Endothelial cell of hepatic sinusoid (primary cell): ENCODE results near the gene SMIM36.
"Not testable (repeated sequence)": the region's sequence is repeated elsewhere in the genome, so short reads cannot be mapped to it uniquely, and the experiment has no call there.

ENCODE experiments used
- in situ Hi-C: cut with HindIII; loops from 2 replicates; pipeline ENCODE4 v1.10.0; 2017; ENCODE audit warnings: low sequenced_read_pairs

Gene SMIM36

GRCh38 chr17:55440391-55440790 lies 70.9 kb downstream of the SMIM36 start:
- in situ Hi-C loops: loop anchor here (5.0 kb wide), 1 partner anchor 73 kb away; no protein-coding TSS in a partner anchor

GRCh38 chr17:55437159-55437605 lies 74.1 kb downstream of the SMIM36 start:
- in situ Hi-C loops: no loop called here

GRCh38 chr17:55436224-55437158 lies 74.8 kb downstream of the SMIM36 start:
- in situ Hi-C loops: no loop called here

GRCh38 chr17:55435408-55435807 lies 75.8 kb downstream of the SMIM36 start:
- in situ Hi-C loops: no loop called here

GRCh38 chr17:55434721-55435120 lies 76.5 kb downstream of the SMIM36 start:
- in situ Hi-C loops: no loop called here

GRCh38 chr17:55433629-55434422 lies 77.4 kb downstream of the SMIM36 start:
- in situ Hi-C loops: no loop called here

- in situ Hi-C loops: no loop called here
These were observed 78.1 kb downstream of the SMIM36 start for GRCh38 chr17:55433029-55433628.

GRCh38 chr17:55432358-55433028 lies 78.8 kb downstream of the SMIM36 start:
- in situ Hi-C loops: no loop called here

GRCh38 chr17:55431914-55432313 lies 79.3 kb downstream of the SMIM36 start:
- in situ Hi-C loops: not testable (repeated sequence)

GRCh38 chr17:55430541-55431288 lies 80.5 kb downstream of the SMIM36 start:
- in situ Hi-C loops: no loop called here

GRCh38 chr17:55427587-55427882 lies 83.7 kb downstream of the SMIM36 start:
- in situ Hi-C loops: no loop called here

GRCh38 chr17:55426851-55427586 lies 84.2 kb downstream of the SMIM36 start:
- in situ Hi-C loops: no loop called here

- in situ Hi-C loops: no loop called here
These were observed 86.2 kb downstream of the SMIM36 start for GRCh38 chr17:55424893-55425540.

- in situ Hi-C loops: no loop called here
These were observed 87.7 kb downstream of the SMIM36 start for GRCh38 chr17:55423535-55423934.

- in situ Hi-C loops: not testable (repeated sequence)
These were observed 88.5 kb downstream of the SMIM36 start for GRCh38 chr17:55422828-55423164.

- in situ Hi-C loops: no loop called here
These were observed 89.9 kb downstream of the SMIM36 start, which contains the start of gene MMD for GRCh38 chr17:55421179-55421934. Gene MMD, minus strand, starts transcription at chr17:55421835. Its CDS starts 140 bp downstream, at chr17:55421695.

GRCh38 chr17:55420776-55421178 lies 90.5 kb downstream of the SMIM36 start:
- in situ Hi-C loops: no loop called here

- in situ Hi-C loops: no loop called here
These were observed 91.0 kb downstream of the SMIM36 start for GRCh38 chr17:55420067-55420775.
